Pons (tissue), 1 donor: ENCODE data around the gene ADAMTS13.

Experiments
- DNase-seq: peaks from one replicate; pipeline ENCODE4 v3.0.0-alpha.2; 2016; ENCODE audit warnings: low spot score

Gene ADAMTS13

DNA sequence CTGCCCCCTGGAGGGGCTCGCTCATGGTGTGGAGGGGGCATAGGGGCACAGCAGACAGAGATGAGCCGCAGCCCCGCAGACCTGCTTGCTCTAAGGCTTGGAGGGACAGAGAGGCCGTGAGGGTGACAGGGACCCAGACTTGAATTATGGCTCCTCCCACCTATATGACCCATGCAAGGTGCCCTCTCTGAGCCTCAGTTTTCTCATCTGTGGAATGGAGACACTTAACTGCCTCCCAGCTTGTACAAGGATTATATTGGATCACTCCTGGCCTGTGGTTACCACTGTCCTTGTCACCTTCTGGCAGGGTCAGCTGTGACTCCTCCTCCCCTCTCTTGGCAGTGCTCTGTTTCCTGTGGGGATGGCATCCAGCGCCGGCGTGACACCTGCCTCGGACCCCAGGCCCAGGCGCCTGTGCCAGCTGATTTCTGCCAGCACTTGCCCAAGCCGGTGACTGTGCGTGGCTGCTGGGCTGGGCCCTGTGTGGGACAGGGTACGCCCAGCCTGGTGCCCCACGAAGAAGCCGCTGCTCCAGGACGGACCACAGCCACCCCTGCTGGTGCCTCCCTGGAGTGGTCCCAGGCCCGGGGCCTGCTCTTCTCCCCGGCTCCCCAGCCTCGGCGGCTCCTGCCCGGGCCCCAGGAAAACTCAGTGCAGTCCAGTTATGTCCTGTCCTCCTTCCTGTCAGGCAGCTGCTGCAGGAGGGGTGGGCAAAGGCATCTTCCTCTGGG lies 32.9 kb downstream of the ADAMTS13 start:
- no peak for DNase-seq

- no peak for DNase-seq
These were observed 33.8 kb downstream of the ADAMTS13 start for GRCh38 chr9:133455936-133456335.

DNA sequence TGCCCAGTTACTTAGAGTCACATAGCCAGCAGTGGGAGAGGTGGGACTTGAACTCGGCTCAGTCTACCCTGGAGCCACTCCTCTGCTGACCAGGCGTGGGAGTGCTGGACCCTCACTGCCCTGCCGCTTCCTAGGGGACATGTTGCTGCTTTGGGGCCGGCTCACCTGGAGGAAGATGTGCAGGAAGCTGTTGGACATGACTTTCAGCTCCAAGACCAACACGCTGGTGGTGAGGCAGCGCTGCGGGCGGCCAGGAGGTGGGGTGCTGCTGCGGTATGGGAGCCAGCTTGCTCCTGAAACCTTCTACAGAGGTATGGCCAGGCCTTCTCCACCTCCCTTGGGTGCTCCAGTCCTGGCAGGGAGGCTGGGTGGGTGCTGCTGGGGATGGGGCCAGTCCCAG lies 34.2 kb downstream of the ADAMTS13 start:
- DNase-seq: no peak

GRCh38 chr9:133457233-133457632 lies 35.1 kb downstream of the ADAMTS13 start:
- DNase-seq: no peak

DNA sequence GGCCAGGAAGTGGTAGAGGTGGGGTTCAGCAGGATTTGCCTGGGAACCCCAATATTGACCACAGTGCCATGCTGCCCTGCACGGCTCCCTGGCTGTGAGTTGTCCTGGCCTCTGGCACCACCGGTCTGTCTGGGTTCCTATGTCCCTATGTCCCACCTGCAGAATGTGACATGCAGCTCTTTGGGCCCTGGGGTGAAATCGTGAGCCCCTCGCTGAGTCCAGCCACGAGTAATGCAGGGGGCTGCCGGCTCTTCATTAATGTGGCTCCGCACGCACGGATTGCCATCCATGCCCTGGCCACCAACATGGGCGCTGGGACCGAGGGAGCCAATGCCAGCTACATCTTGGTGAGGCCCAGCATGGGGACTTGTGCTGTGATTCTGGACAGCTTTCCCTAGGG lies 35.6 kb downstream of the ADAMTS13 start:
- DNase-seq: no peak

- peak; percentile 19 for DNase-seq
These were observed 36.6 kb downstream of the ADAMTS13 start for GRCh38 chr9:133458643-133459312.

- DNase-seq: peak; percentile 93
These were observed 37.6 kb downstream of the ADAMTS13 start, which contains the start of gene CACFD1 for GRCh38 chr9:133459476-133460404. Gene CACFD1, plus strand, starts transcription at chr9:133459978. Its CDS starts 89 bp downstream, at chr9:133460067.

GRCh38 chr9:133460405-133461175 lies 38.4 kb downstream of the ADAMTS13 start:
- peak; percentile 43 for DNase-seq

- no peak for DNase-seq
These were observed 39.8 kb downstream of the ADAMTS13 start for GRCh38 chr9:133461975-133462374.

GRCh38 chr9:133463234-133463863 lies 41.2 kb downstream of the ADAMTS13 start:
- no peak for DNase-seq

- no peak for DNase-seq
These were observed 41.9 kb downstream of the ADAMTS13 start for GRCh38 chr9:133463864-133464615.

DNA sequence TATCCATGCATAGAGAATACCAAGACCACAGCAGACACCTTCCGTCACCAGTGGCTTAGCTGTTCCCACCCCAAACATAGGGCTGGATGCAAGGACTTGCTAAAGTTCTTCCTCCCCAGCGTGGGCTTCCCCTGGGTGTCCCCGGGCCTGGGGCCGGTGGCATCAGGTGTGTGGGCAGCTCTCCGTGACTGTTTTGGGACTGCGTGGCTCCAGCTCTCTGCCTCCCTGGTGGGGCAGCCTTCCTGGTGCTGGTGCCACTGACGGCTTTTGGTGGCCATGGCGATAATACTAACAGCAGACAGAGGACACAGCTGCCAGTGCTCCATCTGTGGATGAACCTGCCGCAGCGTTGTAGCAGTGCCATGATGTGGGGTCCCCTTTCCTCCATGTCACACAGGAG lies 42.5 kb downstream of the ADAMTS13 start:
- no peak for DNase-seq

GRCh38 chr9:133465984-133466383 lies 43.8 kb downstream of the ADAMTS13 start:
- DNase-seq: no peak

DNA sequence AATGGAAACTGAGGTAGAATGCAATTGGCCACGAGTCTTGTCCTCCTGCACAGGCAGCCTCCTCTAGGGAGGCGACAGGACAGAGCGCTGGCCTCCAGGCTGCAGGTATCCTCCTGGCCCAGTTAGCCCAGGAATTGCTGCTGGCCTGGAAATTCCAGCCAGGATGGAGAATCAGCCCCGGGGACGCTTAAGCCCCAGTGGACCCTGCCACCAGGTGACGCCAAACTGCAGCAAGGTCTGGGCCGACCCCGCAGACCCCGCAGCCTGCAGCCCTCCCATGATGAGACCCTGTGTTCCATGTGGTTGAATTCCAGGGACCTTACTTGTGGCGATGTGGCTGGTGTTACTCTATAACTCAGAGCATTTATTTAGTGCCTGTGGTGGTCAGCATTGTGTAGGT lies 44.9 kb downstream of the ADAMTS13 start:
- no peak for DNase-seq

GRCh38 chr9:133468374-133468773 lies 46.2 kb downstream of the ADAMTS13 start:
- DNase-seq: no peak

- no peak for DNase-seq
These were observed 46.7 kb downstream of the ADAMTS13 start for GRCh38 chr9:133468777-133469421.

DNA sequence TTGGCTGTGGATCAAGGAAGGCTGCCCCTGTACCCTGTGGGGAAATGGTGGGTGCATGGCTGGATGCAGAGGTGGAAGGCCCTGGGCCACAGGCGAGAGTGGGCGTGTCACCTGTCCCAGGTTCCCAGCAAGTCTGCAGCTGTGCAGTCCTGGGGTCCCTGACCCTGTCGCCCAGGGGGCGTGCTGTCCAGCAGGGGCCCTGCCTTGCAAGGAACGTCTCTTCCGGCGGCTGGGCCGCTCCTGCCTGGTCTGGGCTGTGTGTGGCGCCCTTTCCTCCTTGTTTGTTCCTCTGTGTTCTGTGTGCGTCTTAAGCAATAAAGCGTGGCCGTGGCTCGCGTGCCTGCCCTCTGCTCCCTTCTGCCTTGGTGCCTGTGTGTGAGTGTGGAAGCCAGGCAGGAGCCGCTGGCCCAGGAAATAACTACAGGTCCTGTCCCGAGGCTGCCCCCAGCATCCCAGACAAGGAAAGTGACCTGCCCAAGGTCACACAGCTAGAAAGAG lies 48.3 kb downstream of the ADAMTS13 start:
- DNase-seq: no peak

DNA sequence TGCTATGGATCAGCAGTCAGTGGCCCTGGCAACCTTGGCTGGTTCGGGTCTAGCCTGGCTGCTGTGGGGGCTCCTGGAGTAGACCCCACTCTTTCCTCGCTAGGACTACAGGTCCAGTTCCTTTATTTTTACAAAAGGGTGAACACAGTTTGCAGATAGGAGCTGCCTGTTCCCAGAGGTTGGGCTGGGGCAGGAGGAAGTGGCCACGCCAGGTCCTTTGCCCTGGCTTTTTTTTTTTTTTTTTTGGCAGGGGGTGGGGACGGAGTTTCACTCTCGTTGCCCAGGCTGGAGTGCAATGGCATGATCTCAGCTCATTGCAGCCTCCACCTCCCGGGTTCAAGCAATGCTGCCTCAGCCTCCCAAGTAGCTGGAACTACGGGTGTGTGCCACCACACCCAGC lies 48.8 kb downstream of the ADAMTS13 start:
- DNase-seq: no peak

GRCh38 chr9:133471551-133472276 lies 49.5 kb downstream of the ADAMTS13 start:
- DNase-seq: no peak
